Stimulated activated CD4-positive, alpha-beta T cell treated with anti-CD3 and anti-CD28 coated beads, Interleukin-12 subunit alpha, Interleukin-12 subunit beta, amount 100 ng/mL, for 4 hours (primary cell): ENCODE data around the gene C5AR2.

ENCODE experiments used
- DNase-seq: peaks from one replicate; pipeline ENCODE4 v3.0.0-alpha.2; 2020

The C5AR2 gene

DNA sequence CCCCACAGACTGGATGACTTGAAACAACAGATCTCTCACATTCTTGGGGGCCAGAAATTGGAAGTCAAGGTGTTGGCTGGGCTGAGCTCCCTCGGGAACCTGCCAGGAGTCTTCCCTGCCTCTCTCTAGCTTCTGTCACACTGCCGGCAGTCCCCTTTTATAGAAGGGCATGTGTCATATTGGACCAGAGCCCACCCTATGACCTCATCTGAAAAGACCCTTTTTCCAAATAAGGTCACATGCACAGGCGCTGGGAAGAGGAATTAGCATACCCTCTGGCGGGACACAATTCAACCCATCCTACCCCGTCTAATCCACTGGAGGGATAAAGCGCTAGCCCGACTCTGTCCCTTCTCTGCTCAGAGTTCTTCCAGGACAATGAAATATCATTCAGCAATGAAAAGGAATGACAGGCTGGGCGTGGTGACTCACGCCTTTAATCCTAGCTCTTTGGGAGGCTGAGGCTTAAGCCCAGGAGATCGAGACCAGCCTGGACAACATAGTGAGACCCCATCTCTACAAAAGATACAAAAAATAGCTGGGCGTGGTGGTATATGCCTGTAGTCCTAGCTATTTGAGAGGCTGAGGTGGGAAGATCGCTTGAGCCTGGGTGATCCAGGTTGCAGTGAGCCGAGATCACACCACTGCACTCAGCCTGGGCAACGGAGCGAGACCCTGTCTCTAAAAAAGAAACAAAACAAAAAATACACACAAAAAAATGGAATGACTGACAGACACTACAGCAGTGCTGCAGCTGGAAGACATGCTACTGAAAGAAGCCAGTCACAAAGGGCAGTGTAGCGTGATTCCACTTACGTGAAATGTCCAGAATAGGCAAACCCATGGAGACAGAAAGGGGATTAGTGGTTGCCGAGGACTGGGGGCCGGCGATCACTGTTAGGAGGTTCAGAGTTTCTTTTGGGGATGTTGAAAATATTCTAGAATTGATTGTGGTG lies 58.8 kb downstream of the C5AR2 start:
- no peak for DNase-seq

DNA sequence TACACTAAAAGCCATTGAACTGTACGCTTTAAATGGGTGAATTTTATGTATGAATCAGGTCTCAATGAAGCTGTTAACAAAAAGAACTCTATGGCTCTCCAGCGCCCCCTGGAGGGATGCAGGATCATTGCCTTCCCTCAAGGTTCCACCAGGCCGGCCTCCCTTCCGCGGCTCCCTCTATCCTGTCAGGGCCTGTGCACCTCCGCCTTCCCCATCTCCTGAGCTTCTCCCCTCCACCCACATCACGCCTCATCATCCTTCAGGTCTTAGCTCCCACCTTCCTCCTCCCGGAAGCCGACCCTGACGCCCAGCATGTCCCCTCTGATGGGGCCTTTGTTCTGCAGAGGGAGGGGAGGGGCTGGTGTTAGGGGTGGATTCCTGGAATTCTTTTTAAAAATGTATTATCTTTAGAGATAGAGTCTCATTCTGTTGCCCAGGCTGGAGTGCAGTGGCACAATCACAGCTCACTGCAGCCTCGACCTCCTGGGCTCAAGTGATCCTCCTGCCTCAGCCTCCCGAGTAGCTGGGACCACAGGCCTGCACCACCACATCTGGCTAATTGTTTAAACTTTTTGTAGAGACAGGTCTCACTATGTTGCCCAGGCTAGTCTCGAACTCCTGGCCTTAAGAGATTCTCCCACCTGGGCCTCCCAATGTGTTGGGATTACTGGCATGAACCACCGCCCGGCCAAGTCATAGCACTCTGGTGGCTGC lies 59.7 kb downstream of the C5AR2 start:
- peak; percentile 81 for DNase-seq
